Omental fat pad (tissue), 4 donors: Measurements from ENCODE around the gene FSCN2. TPM values are rescaled to one million over a fixed set of nuclear protein-coding genes. Genes with fewer than 3 reads are reported as not detected.

Source experiments
- ATAC-seq: fragments of 150-250 bp; one replicate; pipeline ENCODE4 v1.9.1; 2016; ENCODE audit warnings: mild to moderate bottlenecking, moderate library complexity; ENCODE audit not compliant: low FRiP score
- DNase-seq: peaks from one replicate; pipeline ENCODE4 v3.0.0-alpha.2; 2019; ENCODE audit warnings: low spot score
- total RNA-seq, 4 donors: library from RNA; depleted of rRNA; stranded (reverse); fragments of >200 nt; gene quantifications; one replicate each; pipeline ENCODE4 v1.1.0, GENCODE V29; 2016
- TF ChIP-seq, protein P1 (sequence below), 3 donors: fragments of 450-650 bp; IDR thresholded peaks; one replicate each; pipeline ENCODE4 v1.5.1; 2016 to 2017; ENCODE audit warnings: antibody characterized with exemption in 3 of 3, mild to moderate bottlenecking in 3 of 3, moderate library complexity in 2 of 3

FSCN2 gene, protein sequence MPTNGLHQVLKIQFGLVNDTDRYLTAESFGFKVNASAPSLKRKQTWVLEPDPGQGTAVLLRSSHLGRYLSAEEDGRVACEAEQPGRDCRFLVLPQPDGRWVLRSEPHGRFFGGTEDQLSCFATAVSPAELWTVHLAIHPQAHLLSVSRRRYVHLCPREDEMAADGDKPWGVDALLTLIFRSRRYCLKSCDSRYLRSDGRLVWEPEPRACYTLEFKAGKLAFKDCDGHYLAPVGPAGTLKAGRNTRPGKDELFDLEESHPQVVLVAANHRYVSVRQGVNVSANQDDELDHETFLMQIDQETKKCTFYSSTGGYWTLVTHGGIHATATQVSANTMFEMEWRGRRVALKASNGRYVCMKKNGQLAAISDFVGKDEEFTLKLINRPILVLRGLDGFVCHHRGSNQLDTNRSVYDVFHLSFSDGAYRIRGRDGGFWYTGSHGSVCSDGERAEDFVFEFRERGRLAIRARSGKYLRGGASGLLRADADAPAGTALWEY
- total RNA-seq, result under 1 TPM in 3 of 4 donors, not detected in 1; 0.31 to 0.95 (median 0.36) TPM

DNA sequence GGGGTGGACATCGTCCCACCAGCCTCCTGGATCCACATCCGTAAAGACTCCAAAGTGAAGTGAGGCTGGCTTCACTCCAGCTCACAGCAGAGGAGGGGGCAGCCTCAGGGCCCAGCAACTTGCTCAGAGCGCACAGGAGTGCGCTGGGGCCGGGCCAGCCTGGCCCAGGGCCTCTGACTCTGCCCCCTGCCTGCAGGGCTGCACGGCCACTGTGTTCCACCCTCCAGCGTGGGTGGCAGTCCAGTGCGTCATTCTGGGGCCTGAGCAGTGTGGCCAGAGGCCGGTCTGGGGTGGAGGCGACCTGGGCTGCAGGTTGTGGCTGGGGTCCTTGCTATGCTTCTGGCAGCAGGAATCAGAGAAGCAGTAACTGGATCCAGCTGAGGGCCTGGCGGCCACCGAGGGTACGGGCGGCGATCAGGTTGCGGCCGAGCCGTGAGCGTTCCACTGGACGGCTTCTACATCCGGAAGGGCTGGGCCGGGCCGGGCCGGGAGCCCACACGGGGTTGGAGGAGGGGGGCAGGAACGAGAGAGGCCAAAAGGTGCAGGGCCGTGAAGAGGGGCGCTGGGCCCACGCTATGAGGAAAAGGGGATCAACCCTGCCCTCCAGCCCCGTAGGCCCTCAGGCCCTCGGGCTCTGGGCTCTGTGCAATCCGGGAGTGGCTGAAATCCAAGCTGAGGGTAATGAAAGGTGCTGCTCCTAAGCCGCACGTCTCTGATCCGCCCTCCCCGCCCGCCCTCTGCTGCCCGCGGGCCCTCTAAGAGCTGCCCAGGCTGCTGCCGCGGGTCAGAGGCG is at the start of gene FSCN2:
TSS of gene FSCN2 (plus strand) at position 787 of the 793 bp plus-strand sequence. CDS start 155 bp downstream, outside the sequence.
- no peak for ATAC-seq

DNA sequence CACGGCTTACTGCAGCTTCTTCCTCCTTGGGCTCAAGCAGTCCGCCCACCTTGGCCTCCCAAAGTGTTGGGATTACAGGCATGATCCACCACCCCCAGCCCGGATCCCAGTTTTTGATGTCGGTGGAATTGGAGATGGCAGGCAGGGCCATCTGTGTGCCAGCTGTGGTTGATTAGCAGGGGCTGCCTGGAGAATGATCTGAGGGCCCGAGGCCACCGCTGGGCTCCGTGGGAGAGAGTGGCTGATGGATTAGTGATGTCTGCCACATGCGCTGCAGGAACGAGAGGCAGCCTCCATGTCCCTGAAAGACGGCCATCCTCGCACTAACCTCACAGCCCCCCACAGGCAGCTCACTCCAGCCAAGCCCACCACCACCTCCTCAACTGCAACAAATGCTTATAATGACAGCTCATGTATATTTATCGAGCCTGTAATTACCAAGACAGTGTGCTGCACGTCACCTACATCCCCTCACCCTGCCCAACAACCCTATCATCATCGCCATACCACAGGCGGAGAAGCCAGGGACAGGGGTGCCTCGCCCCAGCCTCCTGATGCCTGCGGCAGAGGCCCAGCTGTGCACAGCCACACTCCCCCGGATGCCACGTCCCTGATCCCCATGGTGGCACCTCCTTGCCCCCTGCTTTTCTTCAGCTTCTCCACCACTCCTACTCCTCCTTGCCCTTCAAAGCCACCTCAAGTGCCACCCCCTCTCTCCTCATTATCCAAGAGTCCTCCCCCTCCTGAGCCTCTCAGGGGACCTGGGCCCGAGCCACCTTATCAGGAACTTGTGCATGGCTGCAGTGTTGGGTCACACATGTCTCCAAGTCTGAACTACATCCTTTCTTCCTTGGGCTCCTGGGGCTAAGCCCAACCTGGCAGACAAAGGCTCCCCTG is 48.8 kb upstream of the FSCN2 start:
- DNase-seq (no peak), ATAC-seq (no peak)
- TF ChIP-seq, protein P1, sequence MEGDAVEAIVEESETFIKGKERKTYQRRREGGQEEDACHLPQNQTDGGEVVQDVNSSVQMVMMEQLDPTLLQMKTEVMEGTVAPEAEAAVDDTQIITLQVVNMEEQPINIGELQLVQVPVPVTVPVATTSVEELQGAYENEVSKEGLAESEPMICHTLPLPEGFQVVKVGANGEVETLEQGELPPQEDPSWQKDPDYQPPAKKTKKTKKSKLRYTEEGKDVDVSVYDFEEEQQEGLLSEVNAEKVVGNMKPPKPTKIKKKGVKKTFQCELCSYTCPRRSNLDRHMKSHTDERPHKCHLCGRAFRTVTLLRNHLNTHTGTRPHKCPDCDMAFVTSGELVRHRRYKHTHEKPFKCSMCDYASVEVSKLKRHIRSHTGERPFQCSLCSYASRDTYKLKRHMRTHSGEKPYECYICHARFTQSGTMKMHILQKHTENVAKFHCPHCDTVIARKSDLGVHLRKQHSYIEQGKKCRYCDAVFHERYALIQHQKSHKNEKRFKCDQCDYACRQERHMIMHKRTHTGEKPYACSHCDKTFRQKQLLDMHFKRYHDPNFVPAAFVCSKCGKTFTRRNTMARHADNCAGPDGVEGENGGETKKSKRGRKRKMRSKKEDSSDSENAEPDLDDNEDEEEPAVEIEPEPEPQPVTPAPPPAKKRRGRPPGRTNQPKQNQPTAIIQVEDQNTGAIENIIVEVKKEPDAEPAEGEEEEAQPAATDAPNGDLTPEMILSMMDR (IDR thresholded peaks at IDR 0.05), result no peak

More for the DNA sequence above, at the start of gene FSCN2:
- TF ChIP-seq, protein P1 (IDR thresholded peaks at IDR 0.05), result no peak
- no peak for DNase-seq

DNA sequence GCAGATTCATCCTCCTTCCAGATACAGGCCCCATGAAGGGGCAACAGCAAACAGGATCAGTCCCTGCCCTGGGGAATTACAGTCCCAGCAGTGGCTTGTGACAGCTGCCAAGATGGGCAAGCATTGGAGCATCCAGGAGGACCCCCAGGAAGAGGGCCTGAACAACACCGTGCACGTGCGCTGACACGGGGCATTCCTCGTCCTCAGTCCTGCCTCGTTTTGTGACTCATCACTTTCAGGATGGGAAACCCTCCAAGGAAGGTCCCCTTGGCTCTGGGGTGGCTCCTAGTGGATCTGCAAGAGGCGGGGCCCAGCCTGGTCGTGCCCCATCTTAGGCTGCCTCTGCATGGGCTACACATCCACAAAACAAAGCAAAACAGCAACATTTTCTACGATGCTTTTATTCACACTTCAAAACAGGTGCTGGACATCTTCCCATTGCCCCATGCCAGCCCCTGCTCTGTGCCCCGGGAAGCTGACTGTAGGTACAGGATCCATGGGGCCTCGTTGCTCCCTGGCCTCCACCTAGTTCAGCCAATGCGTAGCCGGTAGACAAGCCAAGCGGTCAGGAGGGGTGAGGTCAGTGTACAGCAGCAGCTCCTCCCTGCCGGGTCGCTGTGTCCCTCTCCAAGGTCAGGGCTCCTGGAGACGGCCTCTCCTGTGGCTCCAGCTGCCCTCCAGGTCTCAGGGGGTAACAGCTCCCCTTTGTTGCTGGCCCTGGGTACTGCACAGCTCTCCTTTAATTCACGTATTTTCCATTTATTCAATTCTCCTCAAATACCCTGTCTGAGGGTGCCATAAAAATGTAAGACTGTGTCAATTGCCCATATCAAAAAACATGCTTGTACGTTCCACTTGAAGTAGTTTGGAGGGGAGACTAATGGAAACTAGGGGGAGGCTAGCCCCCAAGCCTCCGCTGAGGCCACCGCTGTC is 47.8 kb upstream of the FSCN2 start:
- TF ChIP-seq, protein P1 (IDR thresholded peaks at IDR 0.05), result no peak
- no peak for DNase-seq

DNA sequence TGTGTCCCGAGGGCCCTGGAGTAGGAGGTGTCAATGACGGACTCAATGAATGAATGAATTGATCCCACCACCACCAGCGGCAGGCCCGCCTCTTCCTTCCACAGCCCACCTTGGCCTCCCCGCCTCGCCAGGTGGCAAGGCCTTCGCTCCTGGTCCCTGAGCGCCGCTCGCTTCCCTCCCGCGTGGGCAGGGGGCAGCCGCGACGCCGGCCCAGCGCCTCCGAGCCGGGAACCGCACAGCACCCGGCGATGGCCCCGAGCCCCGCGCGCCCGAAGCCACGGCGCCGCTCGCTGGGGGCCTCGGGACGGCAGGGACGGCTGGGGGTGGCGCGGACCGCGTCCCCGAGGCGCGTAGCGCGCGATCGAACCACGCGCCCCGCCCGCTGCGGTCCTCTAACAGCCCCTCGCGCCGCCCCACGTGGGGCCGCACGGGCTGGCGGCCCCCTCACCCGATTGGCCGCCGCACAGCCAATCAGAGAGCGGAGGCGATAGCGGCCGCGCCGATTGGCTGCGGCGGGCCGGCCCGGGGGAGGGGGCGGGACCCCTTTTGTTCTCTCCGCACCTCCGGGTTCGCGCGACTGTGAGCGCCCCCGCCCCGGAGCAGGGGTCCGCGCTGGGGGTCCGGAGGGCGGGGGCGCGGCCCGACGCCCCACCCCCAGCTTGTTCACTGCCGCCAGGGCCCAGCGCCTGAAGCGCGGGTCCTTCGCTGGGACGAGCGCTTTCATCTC is 46.9 kb upstream of the FSCN2 start:
- peak; percentile 60 for ATAC-seq
- DNase-seq, result no peak

More for the DNA sequence above, 47.8 kb upstream of the FSCN2 start:
- no peak for ATAC-seq

DNA sequence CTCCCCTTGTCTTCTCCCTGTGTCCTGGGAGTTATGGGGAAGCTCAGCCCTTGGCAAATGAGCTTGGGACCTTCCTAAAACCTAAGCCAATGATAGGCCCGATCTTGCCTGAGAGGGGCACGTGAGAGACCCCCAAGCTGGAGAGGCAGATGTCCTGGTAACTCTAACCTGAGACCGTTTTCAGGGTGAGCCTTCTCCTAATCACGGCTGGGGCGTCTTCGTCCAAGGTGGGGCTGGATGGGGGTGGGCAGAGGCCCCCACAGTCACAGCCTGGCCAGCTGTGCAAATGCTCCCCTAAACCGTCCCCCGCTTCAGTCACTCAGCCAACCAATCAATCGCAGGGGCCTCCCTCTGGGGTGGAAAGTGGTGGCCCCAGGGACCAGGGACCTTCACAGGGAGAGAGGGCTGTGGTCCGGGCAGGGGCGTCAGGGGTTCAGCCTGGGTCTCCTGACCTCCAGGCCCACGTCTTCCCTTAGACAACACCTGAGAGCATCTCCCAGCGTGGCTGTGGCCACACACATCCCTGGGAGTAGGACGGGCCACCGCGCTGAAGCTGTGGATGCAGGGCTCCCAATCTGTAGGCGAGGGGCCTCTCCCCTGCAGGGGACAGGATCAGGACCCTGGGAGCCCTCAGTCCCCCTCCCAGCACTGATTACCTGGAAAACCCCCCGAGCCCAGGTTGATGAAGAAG is 46.2 kb upstream of the FSCN2 start:
- TF ChIP-seq, protein P1 (IDR thresholded peaks at IDR 0.05), result no peak
- DNase-seq (no peak), ATAC-seq (no peak)

More for the DNA sequence above, 46.9 kb upstream of the FSCN2 start:
- TF ChIP-seq, protein P1 (IDR thresholded peaks at IDR 0.05), result no peak
